HepG2 (cell line): ENCODE data around the gene TPGS1. TPM values are rescaled to one million over a fixed set of nuclear protein-coding genes. Genes with fewer than 3 reads are reported as not detected.
A peak's percentile ranks its signal among the peaks of the same experiment; 100 is the strongest.

ENCODE experiments used
- ATRX ChIP-seq: sonication (generic); formaldehyde crosslinking; IDR thresholded peaks from 2 replicates; pipeline ENCODE4 v1.4.0; 2020; ENCODE audit warnings: missing genetic modification reagents, borderline replicate concordance
- BORCS8-MEF2B ChIP-seq: sonication (generic); formaldehyde crosslinking; IDR thresholded peaks from 2 replicates; pipeline ENCODE4 v1.8.0; 2022; ENCODE audit warnings: mild to moderate bottlenecking, missing genetic modification reagents
- CHD4 ChIP-seq: fragments of 200-600 bp; sonication (generic); IDR thresholded peaks from 2 replicates; pipeline ENCODE4 v1.7.0; 2017; ENCODE audit warnings: mild to moderate bottlenecking, low read length, borderline replicate concordance
- DMAP1 ChIP-seq: IDR thresholded peaks from 2 replicates; pipeline ENCODE4 v1.6.1; 2016
- HDAC2 ChIP-seq: sonication (generic); formaldehyde crosslinking; IDR thresholded peaks from 2 replicates; pipeline ENCODE4 v1.4.0; 2020; ENCODE audit warnings: missing genetic modification reagents
- KDM5B ChIP-seq: sonication (generic); formaldehyde crosslinking; IDR thresholded peaks from 2 replicates; pipeline ENCODE4 v1.4.0; 2020; ENCODE audit warnings: missing genetic modification reagents, mild to moderate bottlenecking, borderline replicate concordance
- KLF6 ChIP-seq: IDR thresholded peaks from 2 replicates; pipeline ENCODE4 v1.8.0; 2016; ENCODE audit warnings: missing biosample characterization, missing genetic modification reagents
- NR2F2 ChIP-seq: IDR thresholded peaks from 2 replicates; pipeline ENCODE4 v1.6.1; 2012; ENCODE audit warnings: low read depth, inconsistent platforms, borderline replicate concordance
- PBX2 ChIP-seq: IDR thresholded peaks from 2 replicates; pipeline ENCODE4 v1.6.1; 2016; ENCODE audit warnings: control low read depth
- PHF21A ChIP-seq: sonication (generic); formaldehyde crosslinking; IDR thresholded peaks from 2 replicates; pipeline ENCODE4 v1.5.0; 2020; ENCODE audit warnings: mild to moderate bottlenecking, missing genetic modification reagents
- PLSCR1 ChIP-seq: sonication (generic); formaldehyde crosslinking; IDR thresholded peaks from 2 replicates; pipeline ENCODE4 v1.5.0; 2020; ENCODE audit warnings: missing genetic modification reagents, mild to moderate bottlenecking, borderline replicate concordance
- RELA ChIP-seq: sonication (generic); formaldehyde crosslinking; IDR thresholded peaks from 2 replicates; pipeline ENCODE4 v1.4.0; 2020; ENCODE audit warnings: missing genetic modification reagents
- RFXAP ChIP-seq: sonication (generic); formaldehyde crosslinking; IDR thresholded peaks from 2 replicates; pipeline ENCODE4 v1.4.0; 2020; ENCODE audit warnings: missing genetic modification reagents, borderline replicate concordance
- SUZ12 ChIP-seq: fragments of 150-350 bp; IDR thresholded peaks from 2 replicates; pipeline ENCODE4 v1.6.1; 2014; ENCODE audit warnings: low read depth, low read length
- TCF7L2 ChIP-seq: IDR thresholded peaks from 2 replicates; pipeline ENCODE4 v1.6.1; 2011; ENCODE audit warnings: mild to moderate bottlenecking, low read depth, low read length, moderate library complexity
- ZNF331 ChIP-seq: sonication (generic); formaldehyde crosslinking; IDR thresholded peaks from 2 replicates; pipeline ENCODE4 v1.4.0; 2020; ENCODE audit warnings: missing genetic modification reagents
- ZNF33B ChIP-seq: sonication (generic); formaldehyde crosslinking; IDR thresholded peaks from 2 replicates; pipeline ENCODE4 v1.5.1; 2020; ENCODE audit warnings: mild to moderate bottlenecking, missing genetic modification reagents
- ZNF652 ChIP-seq: IDR thresholded peaks from 2 replicates; pipeline ENCODE4 v1.6.1; 2016; ENCODE audit warnings: low read depth, borderline replicate concordance
- polyA plus RNA-seq, 8 experiments: library from polyadenylated mRNA; depleted of rRNA in 3 of 8; stranded (reverse) in 7 of 8; unstranded in 1 of 8; fragments of >200 nt; fragmentation: Illumina TruSeq in 4 of 8; extraction: Trizol in 4 of 8; gene quantifications; 2 replicates each; pipeline versions ENCODE4 v1.2.1 to v1.2.3, GENCODE V29; 2011 to 2016; ENCODE audit warnings: low read depth in 4 of 8, missing spikeins in 1 of 8, mixed read lengths in 1 of 8; ENCODE audit not compliant: insufficient read depth in 1 of 8
- total RNA-seq, 5 experiments: library from RNA; depleted of rRNA; stranded (reverse); fragments of >200 nt; fragmentation: Illumina TruSeq; extraction: Trizol; gene quantifications; 2 replicates each; pipeline ENCODE4 v1.2.3, GENCODE V29; 2016; ENCODE audit warnings: low read depth in 1 of 5
- TF ChIP-seq, protein P1 (sequence below): sonication (generic); formaldehyde crosslinking; IDR thresholded peaks from 2 replicates; pipeline ENCODE4 v1.4.0; 2020; ENCODE audit warnings: mild to moderate bottlenecking, missing genetic modification reagents
- TF ChIP-seq, protein P2 (sequence below): sonication (generic); formaldehyde crosslinking; IDR thresholded peaks from 2 replicates; pipeline ENCODE4 v1.5.0; 2020; ENCODE audit warnings: mild to moderate bottlenecking, missing genetic modification reagents
- TF ChIP-seq, protein P3 (sequence below): sonication (generic); formaldehyde crosslinking; IDR thresholded peaks from 2 replicates; pipeline ENCODE4 v1.4.0; 2020; ENCODE audit warnings: low read depth, mild to moderate bottlenecking, missing genetic modification reagents
- TF ChIP-seq, protein P4 (sequence below): sonication (generic); formaldehyde crosslinking; IDR thresholded peaks from 2 replicates; pipeline ENCODE4 v1.5.0; 2020; ENCODE audit warnings: missing genetic modification reagents

Gene TPGS1
- total and polyA plus RNA-seq, 2 of the 13 experiments (the other 11 are each of a cell fraction or from before 2014, with no cell fraction given), result 1.1 to 6.2 TPM

- TF ChIP-seq PBX2 (CRISPR knock-in tag) (no peak), HDAC2 (CRISPR knock-in tag) (peak; percentile 12; the same call in 1 of the 2 replicates), ATRX (no peak), SUZ12 (no peak), ZNF33B (no peak), RELA (CRISPR knock-in tag) (no peak), BORCS8-MEF2B (CRISPR knock-in tag) (0 out of 2 replicates have a peak, but pooled peaks have one; percentile 53), CHD4 (peak; percentile 53; the same call in 1 of the 2 replicates), DMAP1 (no peak), NR2F2 (no peak), PLSCR1 (no peak), ZNF652 (CRISPR knock-in tag) (no peak), RFXAP (CRISPR knock-in tag) (no peak), PHF21A (CRISPR knock-in tag) (no peak), KLF6 (CRISPR knock-in tag) (no peak), TCF7L2 (no peak), ZNF331 (CRISPR knock-in tag) (no peak), KDM5B (CRISPR knock-in tag) (peak; percentile 29; the same call in 1 of the 2 replicates)
- TF ChIP-seq, protein P1, sequence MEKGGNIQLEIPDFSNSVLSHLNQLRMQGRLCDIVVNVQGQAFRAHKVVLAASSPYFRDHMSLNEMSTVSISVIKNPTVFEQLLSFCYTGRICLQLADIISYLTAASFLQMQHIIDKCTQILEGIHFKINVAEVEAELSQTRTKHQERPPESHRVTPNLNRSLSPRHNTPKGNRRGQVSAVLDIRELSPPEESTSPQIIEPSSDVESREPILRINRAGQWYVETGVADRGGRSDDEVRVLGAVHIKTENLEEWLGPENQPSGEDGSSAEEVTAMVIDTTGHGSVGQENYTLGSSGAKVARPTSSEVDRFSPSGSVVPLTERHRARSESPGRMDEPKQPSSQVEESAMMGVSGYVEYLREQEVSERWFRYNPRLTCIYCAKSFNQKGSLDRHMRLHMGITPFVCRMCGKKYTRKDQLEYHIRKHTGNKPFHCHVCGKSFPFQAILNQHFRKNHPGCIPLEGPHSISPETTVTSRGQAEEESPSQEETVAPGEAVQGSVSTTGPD (CRISPR knock-in tag), result no peak
- TF ChIP-seq, protein P2, sequence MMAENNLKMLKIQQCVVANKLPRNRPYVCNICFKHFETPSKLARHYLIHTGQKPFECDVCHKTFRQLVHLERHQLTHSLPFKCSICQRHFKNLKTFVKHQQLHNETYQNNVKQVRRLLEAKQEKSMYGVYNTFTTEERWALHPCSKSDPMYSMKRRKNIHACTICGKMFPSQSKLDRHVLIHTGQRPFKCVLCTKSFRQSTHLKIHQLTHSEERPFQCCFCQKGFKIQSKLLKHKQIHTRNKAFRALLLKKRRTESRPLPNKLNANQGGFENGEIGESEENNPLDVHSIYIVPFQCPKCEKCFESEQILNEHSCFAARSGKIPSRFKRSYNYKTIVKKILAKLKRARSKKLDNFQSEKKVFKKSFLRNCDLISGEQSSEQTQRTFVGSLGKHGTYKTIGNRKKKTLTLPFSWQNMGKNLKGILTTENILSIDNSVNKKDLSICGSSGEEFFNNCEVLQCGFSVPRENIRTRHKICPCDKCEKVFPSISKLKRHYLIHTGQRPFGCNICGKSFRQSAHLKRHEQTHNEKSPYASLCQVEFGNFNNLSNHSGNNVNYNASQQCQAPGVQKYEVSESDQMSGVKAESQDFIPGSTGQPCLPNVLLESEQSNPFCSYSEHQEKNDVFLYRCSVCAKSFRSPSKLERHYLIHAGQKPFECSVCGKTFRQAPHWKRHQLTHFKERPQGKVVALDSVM (CRISPR knock-in tag), result peak; percentile 74; the same call in 1 of the 2 replicates
- TF ChIP-seq, protein P3, sequence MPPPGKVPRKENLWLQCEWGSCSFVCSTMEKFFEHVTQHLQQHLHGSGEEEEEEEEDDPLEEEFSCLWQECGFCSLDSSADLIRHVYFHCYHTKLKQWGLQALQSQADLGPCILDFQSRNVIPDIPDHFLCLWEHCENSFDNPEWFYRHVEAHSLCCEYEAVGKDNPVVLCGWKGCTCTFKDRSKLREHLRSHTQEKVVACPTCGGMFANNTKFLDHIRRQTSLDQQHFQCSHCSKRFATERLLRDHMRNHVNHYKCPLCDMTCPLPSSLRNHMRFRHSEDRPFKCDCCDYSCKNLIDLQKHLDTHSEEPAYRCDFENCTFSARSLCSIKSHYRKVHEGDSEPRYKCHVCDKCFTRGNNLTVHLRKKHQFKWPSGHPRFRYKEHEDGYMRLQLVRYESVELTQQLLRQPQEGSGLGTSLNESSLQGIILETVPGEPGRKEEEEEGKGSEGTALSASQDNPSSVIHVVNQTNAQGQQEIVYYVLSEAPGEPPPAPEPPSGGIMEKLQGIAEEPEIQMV, result 0 out of 2 replicates have a peak, but pooled peaks have one; percentile 12
- TF ChIP-seq, protein P4, sequence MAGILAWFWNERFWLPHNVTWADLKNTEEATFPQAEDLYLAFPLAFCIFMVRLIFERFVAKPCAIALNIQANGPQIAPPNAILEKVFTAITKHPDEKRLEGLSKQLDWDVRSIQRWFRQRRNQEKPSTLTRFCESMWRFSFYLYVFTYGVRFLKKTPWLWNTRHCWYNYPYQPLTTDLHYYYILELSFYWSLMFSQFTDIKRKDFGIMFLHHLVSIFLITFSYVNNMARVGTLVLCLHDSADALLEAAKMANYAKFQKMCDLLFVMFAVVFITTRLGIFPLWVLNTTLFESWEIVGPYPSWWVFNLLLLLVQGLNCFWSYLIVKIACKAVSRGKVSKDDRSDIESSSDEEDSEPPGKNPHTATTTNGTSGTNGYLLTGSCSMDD, result no peak
Observed at GRCh38 chr19:498977-499623, 8.2 kb upstream of the TPGS1 start (continued).
